COLO668 (cell line): ENCODE data around the gene FMN2.
"Not testable (repeated sequence)": the region's sequence is repeated elsewhere in the genome, so short reads cannot be mapped to it uniquely, and the experiment has no call there.

ENCODE experiments used
- DNase-seq: peaks from one replicate; lab custom pipeline; 2025; ENCODE audit not compliant: unreplicated experiment; lab: John Stamatoyannopoulos, UW

The FMN2 gene

GRCh38 chr1:240134596-240134995 is 42.9 kb downstream of the FMN2 start:
- DNase-seq = no peak

- no peak for DNase-seq
Measured at GRCh38 chr1:240136402-240136801, 44.7 kb downstream of the FMN2 start.

GRCh38 chr1:240138867-240139266 is 47.2 kb downstream of the FMN2 start:
- DNase-seq = no peak

DNA sequence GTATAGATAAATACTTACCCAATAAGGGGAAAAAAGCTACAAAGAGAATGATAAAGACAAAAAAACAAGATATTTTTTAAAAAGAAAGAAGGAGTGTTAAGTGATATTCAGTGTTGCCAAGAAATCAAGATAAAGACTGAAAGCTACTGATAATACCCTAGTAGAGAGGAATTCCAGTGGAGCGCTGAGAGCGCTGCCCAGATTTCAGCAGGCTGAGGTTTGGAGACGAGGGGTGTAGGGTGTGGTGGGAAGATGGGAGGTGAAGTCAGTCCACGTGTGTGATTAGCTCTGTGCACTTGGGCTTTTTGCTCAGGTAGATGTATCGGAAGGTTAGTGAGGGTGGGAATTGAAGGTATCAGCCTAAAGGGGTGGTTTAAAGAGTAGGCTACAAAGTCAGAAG is 47.8 kb downstream of the FMN2 start:
- no peak for DNase-seq

DNA sequence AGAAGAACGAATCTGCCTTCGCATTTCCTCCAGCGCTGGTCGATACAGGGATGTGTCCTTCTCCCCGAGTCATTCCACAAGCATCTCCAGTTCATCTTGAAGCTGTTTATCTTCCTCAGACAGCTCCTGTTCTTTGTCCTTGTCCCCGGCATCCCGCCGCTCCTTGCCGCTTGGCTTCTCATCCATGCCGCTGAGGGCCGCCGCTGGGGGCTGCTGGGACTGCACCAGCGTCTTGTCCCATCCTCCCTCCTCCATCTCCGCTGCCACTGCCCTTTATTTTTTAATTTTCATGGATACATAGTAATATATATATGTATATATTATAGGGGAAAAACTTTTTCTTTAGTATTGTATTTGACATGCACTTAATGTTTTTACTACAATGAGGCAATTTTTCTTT is 53.4 kb downstream of the FMN2 start:
- no peak for DNase-seq

DNA sequence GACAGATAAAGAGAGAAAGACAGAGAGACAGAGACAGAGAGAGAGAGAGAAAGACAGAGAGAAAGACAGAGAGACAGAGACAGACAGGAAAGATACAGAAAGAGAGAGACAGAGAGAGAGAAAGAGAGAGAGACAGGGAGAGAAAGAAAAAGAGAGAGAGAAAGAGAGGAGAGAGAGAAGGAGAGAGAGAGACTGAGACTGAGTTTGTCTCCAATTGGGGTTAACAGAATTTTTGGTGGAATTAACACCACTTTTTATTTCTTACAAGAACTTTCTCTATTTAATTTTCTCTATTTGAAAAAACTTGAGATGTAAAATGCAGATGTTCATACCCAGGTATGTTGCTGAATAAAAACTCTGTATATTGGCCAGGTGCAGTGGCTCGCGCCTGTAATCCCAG is 56.6 kb downstream of the FMN2 start:
- DNase-seq = no peak

DNA sequence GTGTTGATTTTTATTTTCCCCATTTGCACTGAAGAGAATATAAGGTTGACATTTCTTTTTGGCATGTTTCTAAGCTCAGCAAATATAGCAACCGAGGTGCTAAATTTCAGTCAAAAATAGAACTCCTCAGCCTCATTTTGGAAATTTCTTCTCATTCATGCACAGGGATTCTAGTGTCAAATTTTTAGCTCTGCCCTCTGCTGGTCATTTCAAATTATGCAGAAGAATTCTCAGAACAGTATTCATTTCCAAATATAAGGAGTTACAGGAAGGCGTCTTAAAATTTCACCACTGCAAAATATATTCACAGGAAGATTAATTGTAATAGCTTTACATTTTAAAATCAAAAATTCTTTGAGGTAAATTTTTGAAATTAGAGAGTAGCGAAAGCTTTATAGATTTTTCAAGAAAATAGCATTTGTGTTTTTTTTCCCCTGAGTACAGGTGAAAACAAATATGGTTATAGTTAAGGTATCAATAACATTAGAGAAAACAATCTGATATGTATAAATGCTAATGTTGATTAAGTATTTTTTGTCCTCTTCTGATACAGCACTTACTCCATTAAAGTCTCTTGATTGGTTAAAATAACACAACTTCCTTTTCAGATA is 57.9 kb downstream of the FMN2 start:
- DNase-seq = peak; percentile 17

DNA sequence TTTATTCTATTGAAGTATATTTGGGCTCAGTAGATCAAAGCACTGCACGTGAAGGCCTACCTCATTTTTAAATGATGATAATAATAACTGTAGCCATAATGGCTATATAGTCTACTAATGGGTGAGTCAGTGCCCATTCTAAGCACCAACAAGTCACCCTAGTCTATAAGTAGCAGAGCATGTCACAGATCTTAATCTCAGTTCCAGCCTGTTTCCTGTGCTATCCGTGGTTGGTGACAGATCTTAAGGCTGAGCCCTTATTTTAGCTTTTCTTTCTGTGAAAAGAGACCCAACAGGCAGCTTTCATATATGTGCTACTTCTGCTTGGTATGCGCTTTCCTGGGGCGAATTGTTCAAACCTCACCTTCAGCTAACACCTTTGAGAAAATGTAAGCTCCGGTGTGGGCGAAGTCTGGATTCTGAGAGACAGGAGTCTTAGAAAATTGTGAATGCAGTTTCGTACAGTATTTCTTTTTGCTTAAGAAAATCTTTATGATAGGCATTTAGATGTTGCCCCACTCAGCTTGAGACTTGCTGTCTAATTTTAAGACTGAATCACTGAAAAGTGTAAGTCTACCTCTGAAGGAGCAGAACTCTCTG is 59.6 kb downstream of the FMN2 start:
- no peak for DNase-seq

DNA sequence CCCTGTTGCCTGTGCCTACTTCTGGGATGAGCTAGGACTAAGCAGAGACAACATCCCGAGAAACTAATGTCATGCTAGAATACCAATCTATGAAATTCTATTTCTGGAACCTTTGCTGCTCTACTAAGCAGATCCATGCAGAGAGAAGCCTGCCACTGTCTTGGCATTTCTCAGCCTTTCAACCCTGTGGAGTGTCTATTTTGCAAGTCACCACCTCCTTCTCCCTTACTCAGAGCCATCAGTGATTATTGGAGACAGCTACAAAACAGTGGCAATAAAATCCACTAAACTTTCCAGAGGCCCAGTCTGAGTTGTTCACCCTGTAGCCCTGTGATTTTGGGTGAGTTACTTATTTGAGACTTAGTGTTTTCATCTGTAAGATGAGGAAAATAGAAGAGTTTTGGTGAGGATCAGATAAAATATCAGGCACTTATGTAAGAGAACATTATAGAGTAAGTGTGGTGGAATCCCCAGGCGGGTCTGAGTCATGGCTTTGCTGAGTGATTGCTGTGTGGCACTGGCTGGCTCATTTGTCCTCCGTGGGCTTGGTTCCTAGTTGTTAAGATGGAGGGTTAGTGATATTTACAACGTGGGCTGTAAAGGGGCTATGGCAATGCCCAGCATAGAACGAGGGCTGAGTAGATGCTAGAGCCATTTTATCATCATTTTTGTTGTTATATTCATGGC is 61.1 kb downstream of the FMN2 start:
- DNase-seq = no peak

GRCh38 chr1:240155605-240156004 is 63.9 kb downstream of the FMN2 start:
- no peak for DNase-seq

- no peak for DNase-seq
Measured at GRCh38 chr1:240164742-240165141, 73.1 kb downstream of the FMN2 start.

DNA sequence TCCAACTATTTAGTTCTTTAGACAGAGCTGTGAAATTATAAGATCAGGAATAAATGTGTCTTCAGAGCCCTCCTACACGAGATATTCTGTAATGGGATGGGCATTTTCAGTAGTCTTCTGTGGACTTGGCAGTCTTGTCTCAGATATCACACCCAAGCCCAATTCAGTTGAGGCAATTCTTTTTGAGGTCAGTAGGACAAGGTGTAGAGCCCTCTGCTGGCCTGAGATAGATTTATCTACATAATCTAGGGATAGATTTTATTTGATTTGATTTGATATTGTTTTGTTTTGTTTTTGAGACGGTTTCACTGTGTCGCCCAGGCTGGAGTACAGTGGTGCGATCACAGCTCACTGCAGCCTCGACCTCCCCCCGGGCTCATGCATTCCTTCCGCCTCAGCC is 77.5 kb downstream of the FMN2 start:
- DNase-seq = no peak

- DNase-seq = no peak
Measured at GRCh38 chr1:240170266-240170665, 78.6 kb downstream of the FMN2 start.

GRCh38 chr1:240170806-240171205 is 79.1 kb downstream of the FMN2 start:
- no peak for DNase-seq

DNA sequence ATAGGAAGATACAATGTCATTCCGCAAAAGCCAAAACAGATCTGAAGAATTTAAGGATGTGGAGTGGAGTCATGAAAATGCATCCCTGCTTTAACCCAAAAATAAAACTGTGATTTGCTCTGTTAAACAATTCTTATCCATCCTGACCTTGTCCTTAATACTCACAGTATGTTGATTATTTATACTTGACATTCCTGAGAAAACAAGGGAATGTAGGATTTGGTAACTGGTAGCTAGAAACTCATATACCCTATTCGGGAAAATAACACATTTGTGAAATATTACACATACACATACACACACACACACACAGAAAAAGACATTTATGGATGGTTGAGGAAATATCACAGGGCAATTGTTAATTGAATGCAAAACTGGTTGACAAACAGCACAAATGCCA is 80.2 kb downstream of the FMN2 start:
- no peak for DNase-seq

DNA sequence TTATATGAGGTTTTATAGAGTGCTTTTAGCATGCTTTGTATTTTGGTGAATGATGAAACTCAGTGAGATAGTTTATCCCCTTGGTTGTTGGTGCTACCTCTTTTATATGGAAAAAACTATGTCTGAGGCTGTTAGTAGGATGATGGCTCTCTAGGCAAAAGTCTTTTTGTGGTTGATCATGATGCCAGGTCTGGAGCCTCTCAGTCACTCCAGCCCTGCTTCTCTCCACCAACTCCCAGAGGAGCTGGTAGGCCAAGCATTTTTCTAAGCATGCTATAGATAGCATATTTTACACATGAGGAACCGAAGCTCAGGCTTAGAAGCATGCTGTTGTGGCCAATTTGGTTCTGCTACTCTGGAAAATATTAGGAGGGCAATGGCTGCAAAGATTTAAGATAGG is 82.2 kb downstream of the FMN2 start:
- no peak for DNase-seq

- no peak for DNase-seq
Measured at GRCh38 chr1:240174734-240175133, 83.1 kb downstream of the FMN2 start.

DNA sequence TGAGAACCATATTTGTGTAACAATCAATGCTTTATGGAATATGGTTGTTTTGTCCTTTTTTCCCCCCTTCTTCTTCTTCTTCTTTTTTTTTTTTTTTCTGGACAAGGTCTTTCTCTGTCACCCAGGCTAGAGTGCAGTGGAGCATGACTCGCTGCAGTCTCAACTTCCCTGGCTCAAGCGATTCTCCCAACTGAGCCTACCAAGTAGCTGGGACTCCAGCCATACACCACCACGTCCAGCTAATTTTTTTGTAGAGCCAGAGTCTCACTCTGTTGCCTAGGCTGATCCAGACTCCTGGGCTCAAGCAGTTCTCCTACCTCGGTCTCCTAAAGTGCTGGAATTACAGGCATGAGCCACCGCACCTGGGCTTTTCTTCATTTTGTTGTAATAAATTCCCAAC is 86.7 kb downstream of the FMN2 start:
- no peak for DNase-seq

GRCh38 chr1:240184682-240185081 is 93.0 kb downstream of the FMN2 start:
- DNase-seq = not testable (repeated sequence)

DNA sequence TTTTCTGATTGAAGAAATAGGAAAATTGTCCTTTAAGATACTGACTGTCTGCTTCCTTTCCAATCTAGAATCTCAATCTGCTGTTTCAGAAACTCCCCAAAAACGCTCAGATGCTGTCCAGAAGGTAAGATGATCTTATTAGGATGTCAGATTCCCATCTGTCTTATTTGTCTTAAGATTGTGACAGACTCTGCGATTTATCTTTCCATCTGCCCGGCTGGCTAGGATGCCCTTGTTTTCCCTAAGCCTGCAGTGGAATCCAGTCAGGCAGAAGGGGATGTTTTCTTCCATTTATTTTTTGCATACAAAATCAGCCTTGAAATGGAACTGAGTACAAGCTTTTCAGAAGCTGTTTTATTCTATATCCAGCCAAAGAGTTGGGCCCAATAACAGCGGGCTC is 96.5 kb downstream of the FMN2 start:
- no peak for DNase-seq

- DNase-seq = peak; percentile 52
Measured at GRCh38 chr1:240189386-240189989, 97.8 kb downstream of the FMN2 start.

GRCh38 chr1:240190881-240191401 is 99.3 kb downstream of the FMN2 start:
- DNase-seq = peak; percentile 34
